CD4-positive, alpha-beta T cell (primary cell): ENCODE measurements around the gene CSNK1A1. TPM values are rescaled to one million over a fixed set of nuclear protein-coding genes. Genes with fewer than 3 reads are reported as not detected.

Source experiments
- ATAC-seq: fragments of 200-7000 bp; cut with Tn5 transposase; one replicate; pipeline ENCODE4 v1.10.0; 2022; ENCODE audit warnings: mild to moderate bottlenecking; ENCODE audit not compliant: poor library complexity
- CTCF ChIA-PET: fragments of 350-600 bp; sonication (Branson Sonifier 250); formaldehyde crosslinking; loops from one replicate; lab custom pipeline; 2021; ENCODE audit warnings: antibody characterized with exemption, inconsistent platforms; lab: Charles Lee
- POLR2A ChIA-PET: fragments of 350-600 bp; sonication (Branson Sonifier 250); formaldehyde crosslinking; loops from one replicate; lab custom pipeline; 2021; ENCODE audit warnings: antibody characterized with exemption, inconsistent platforms; lab: Charles Lee
- DNase-seq, 14 experiments: peaks; one replicate each; pipeline ENCODE4 v3.0.0-alpha.2; 2013 to 2020; ENCODE audit warnings: mixed read lengths in 2 of 14
- H3K27ac ChIP-seq, 2 donors: one replicate each; pipeline versions ENCODE4 v1.5.1 to v1.7.0; 2013; ENCODE audit warnings: low read length in 2 of 2, low read depth in 1 of 2, mild to moderate bottlenecking in 1 of 2
- H3K27me3 ChIP-seq, 2 experiments: 1 replicate in 1 of 2; 2 replicates in 1 of 2; pipeline versions ENCODE4 v1.6.1 to v1.7.0; 2013; ENCODE audit warnings: low read length in 2 of 2, control low read depth in 1 of 2, mild to moderate bottlenecking in 1 of 2, moderate library complexity in 1 of 2; ENCODE audit not compliant: insufficient read depth in 2 of 2, control insufficient read depth in 1 of 2
- H3K36me3 ChIP-seq: one replicate; pipeline ENCODE4 v1.6.1; 2013; ENCODE audit warnings: low read length, control low read depth; ENCODE audit not compliant: insufficient read depth
- H3K4me1 ChIP-seq: one replicate; pipeline ENCODE4 v1.6.1; 2013; ENCODE audit warnings: low read length, control low read depth; ENCODE audit not compliant: insufficient read depth
- H3K4me3 ChIP-seq: one replicate; pipeline ENCODE4 v1.5.1; 2013; ENCODE audit warnings: mild to moderate bottlenecking, low read length, moderate library complexity
- H3K9me3 ChIP-seq, 2 experiments: 1 replicate in 1 of 2; 2 replicates in 1 of 2; pipeline versions ENCODE4 v1.6.1 to v1.7.0; 2013; ENCODE audit warnings: low read length in 2 of 2, mild to moderate bottlenecking in 2 of 2, control low read depth in 1 of 2, moderate library complexity in 1 of 2; ENCODE audit not compliant: control insufficient read depth in 1 of 2, insufficient read depth in 1 of 2
- H3K27ac Mint-ChIP-seq: one replicate; pipeline ENCODE4 v1.8.0; 2020; ENCODE audit warnings: mixed read lengths
- H3K27me3 Mint-ChIP-seq: one replicate; pipeline ENCODE4 v1.8.0; 2021; ENCODE audit warnings: mixed read lengths
- H3K36me3 Mint-ChIP-seq: one replicate; pipeline ENCODE4 v1.8.0; 2021; ENCODE audit warnings: low read depth, mixed read lengths
- H3K4me1 Mint-ChIP-seq: one replicate; pipeline ENCODE4 v1.8.0; 2021; ENCODE audit warnings: low read depth, mixed read lengths
- H3K4me3 Mint-ChIP-seq: one replicate; pipeline ENCODE4 v1.8.0; 2020; ENCODE audit warnings: mild to moderate bottlenecking, mixed read lengths
- H3K9me3 Mint-ChIP-seq: one replicate; pipeline ENCODE4 v1.8.0; 2020; ENCODE audit warnings: mixed read lengths
- CTCF ChIP-seq: fragments of 200-600 bp; IDR thresholded peaks from one replicate; pipeline ENCODE4 v1.8.0; 2022; ENCODE audit warnings: antibody characterized with exemption, mild to moderate bottlenecking
- intact Hi-C, 2 experiments: fragments of 100-400 bp; cut with DNase I in 1 of 2; cut with micrococcal nuclease in 1 of 2; formaldehyde crosslinking; loops; one replicate each; pipeline versions ENCODE4 v1.15.1 to v1.9.0; 2023 to 2025; cut with DNase I, micrococcal nuclease
- total RNA-seq, 174 experiments: library from RNA in 2 of 174; stranded (reverse) in 2 of 174; gene quantifications; one replicate each; pipeline ENCODE4 v1.2.3 and lab custom pipeline; 2021 to 2026

Gene CSNK1A1
- total RNA-seq, 2 experiments from 2014 or later: 201 to 217 TPM

- Mint-ChIP-seq H3K4me1 (no peaks in the 10 kb centered on the region), H3K9me3 (no peaks in the 10 kb centered on the region), H3K27me3 (no peaks in the 10 kb centered on the region), H3K27ac (no peak overlapping the region), H3K36me3 (peaks cover 85% of the 10 kb centered on the region), H3K4me3 (no peak overlapping the region)
- intact Hi-C loops: no loop called here
- Histone ChIP-seq H3K27me3 (no peaks in the 10 kb centered on the region), H3K4me1 (no peaks in the 10 kb centered on the region), H3K36me3 (peaks cover 79% of the 10 kb centered on the region), H3K9me3 (no peaks in the 10 kb centered on the region), H3K27ac (no peak overlapping the region), H3K4me3 (no peak overlapping the region)
- ChIA-PET CTCF (no interaction called here), POLR2A (no interaction called here)
- no peak for ATAC-seq
- no peak for DNase-seq
- TF ChIP-seq CTCF: no peak
Measured at GRCh38 chr5:149500922-149501582, 50.2 kb downstream of the CSNK1A1 start.

- ChIA-PET POLR2A (interaction anchor here (0.6 kb wide), 1 partner anchor 14 kb away, joined by 3 read pairs; no protein-coding TSS in a partner anchor), CTCF (interaction anchor here (1.4 kb wide), 1 partner anchor 53 kb away, joined by 5 read pairs; the partner anchor contains the start of gene CSNK1A1)
Measured at GRCh38 chr5:149498724-149499336, 52.4 kb downstream of the CSNK1A1 start.

GRCh38 chr5:149497357-149497756, 53.9 kb downstream of the CSNK1A1 start:
- Histone ChIP-seq H3K36me3 (peaks cover 74% of the 10 kb centered on the region), H3K27ac (no peak overlapping the region)
- peaks cover 74% of the 10 kb centered on the region for H3K36me3 Mint-ChIP-seq

More at GRCh38 chr5:149498724-149499336, 52.4 kb downstream of the CSNK1A1 start:
- no peaks in the 10 kb centered on the region for H3K4me1 ChIP-seq
- no peak overlapping the region for H3K27ac ChIP-seq
- peaks cover 81% of the 10 kb centered on the region for H3K36me3 Mint-ChIP-seq
- ATAC-seq (no peak), DNase-seq (no peak)
- H3K4me3 Mint-ChIP-seq: no peak overlapping the region
- H3K36me3 ChIP-seq: peaks cover 73% of the 10 kb centered on the region
- H3K27ac Mint-ChIP-seq: no peak overlapping the region
- no peaks in the 10 kb centered on the region for H3K9me3 Mint-ChIP-seq
- intact Hi-C loops: loop anchor here in 1 of 2 experiments (5.0 kb wide), 1 partner anchor 48 kb away; no protein-coding TSS in a partner anchor
- H3K27me3 Mint-ChIP-seq: no peaks in the 10 kb centered on the region
- no peak for TF ChIP-seq CTCF
- H3K4me3 ChIP-seq: no peak overlapping the region
- H3K27me3 ChIP-seq: no peaks in the 10 kb centered on the region
- no peaks in the 10 kb centered on the region for H3K4me1 Mint-ChIP-seq
- H3K9me3 ChIP-seq: no peaks in the 10 kb centered on the region

More at GRCh38 chr5:149497357-149497756, 53.9 kb downstream of the CSNK1A1 start:
- TF ChIP-seq CTCF: no peak
- H3K9me3 Mint-ChIP-seq: no peaks in the 10 kb centered on the region
- ChIA-PET CTCF (interaction anchor here (1.4 kb wide), 1 partner anchor 54 kb away, joined by 5 read pairs; the partner anchor contains the start of gene CSNK1A1), POLR2A (interaction anchor here (0.6 to 0.7 kb wide), 2 partner anchors 22 to 285 kb away, joined by 3 read pairs; no protein-coding TSS in a partner anchor)
- Histone ChIP-seq H3K4me3 (no peak overlapping the region), H3K27me3 (no peaks in the 10 kb centered on the region), H3K4me1 (no peaks in the 10 kb centered on the region), H3K9me3 (no peaks in the 10 kb centered on the region)
- ATAC-seq (no peak), DNase-seq (no peak)
- no peak overlapping the region for H3K27ac Mint-ChIP-seq
- no peaks in the 10 kb centered on the region for H3K4me1 Mint-ChIP-seq
- intact Hi-C loops: loop anchor here in 1 of 2 experiments (5.0 kb wide), 1 partner anchor 50 kb away; no protein-coding TSS in a partner anchor
- no peaks in the 10 kb centered on the region for H3K27me3 Mint-ChIP-seq
- H3K4me3 Mint-ChIP-seq: no peak overlapping the region
